ENCODE data around the gene RAET1L. TPM values are rescaled to one million over a fixed set of nuclear protein-coding genes. Genes with fewer than 3 reads are reported as not detected.
"Not testable (repeated sequence)": the region's sequence is repeated elsewhere in the genome, so short reads cannot be mapped to it uniquely, and the experiment has no call there.

The RAET1L gene
- total and polyA plus RNA-seq, 10 of the 15 experiments (the other 5 are each of a cell fraction or from before 2014, with no cell fraction given) = not detected

- DNase-seq (ENCODE audit: low read depth, low spot score); FAIRE-seq; H3K36me3 ChIP-seq (ENCODE audit: control insufficient read depth in 2 of 2, insufficient read depth in 2 of 2, low read length in 1 of 2); H4K20me1 ChIP-seq (ENCODE audit: control insufficient read depth, insufficient read depth); RAD21 ChIA-PET (ENCODE audit: unreplicated experiment); H3K9me3 ChIP-seq (replicated peaks; ENCODE audit: control insufficient read depth, insufficient read depth, low read length); H3K4me2 ChIP-seq (ENCODE audit: control insufficient read depth, insufficient read depth); H3K9ac ChIP-seq (ENCODE audit: control insufficient read depth, insufficient read depth, low read length); H3K27me3 ChIP-seq (replicated peaks in 1 of 2; ENCODE audit: control insufficient read depth in 2 of 2, insufficient read depth in 2 of 2, low read length in 1 of 2); POLR2A ChIA-PET; in situ Hi-C loops (cut with MboI); H3K79me2 ChIP-seq (ENCODE audit: control insufficient read depth, insufficient read depth, low read length); H2AFZ ChIP-seq (ENCODE audit: control insufficient read depth, low read depth, low read length); H3K4me1 ChIP-seq (ENCODE audit: control insufficient read depth, insufficient read depth, low read length); H3K4me3 ChIP-seq; BruUV-seq (replicated peaks); intact Hi-C loops (cut with micrococcal nuclease; ENCODE audit: unreplicated experiment); H3K27ac ChIP-seq (ENCODE audit: control insufficient read depth, insufficient read depth): not testable (repeated sequence)
- CTCF ChIA-PET = interaction anchor here (0.9 kb wide), 1 partner anchor 9 kb away, joined by 3 read pairs; the partner anchor contains the start of gene ULBP3
- ATAC-seq = peak; percentile 93
- SMC1A ChIA-PET (ENCODE audit: uncharacterized antibody, unreplicated experiment) = interaction anchor here (0.6 kb wide), 1 partner anchor 22 kb away, joined by 3 read pairs; no protein-coding TSS in a partner anchor
- TF ChIP-seq NR2F1 (conservative IDR thresholded peaks at IDR 0.05) (peak; percentile 52; the same call in 1 of the 2 replicates), BHLHE40 (IDR thresholded peaks at IDR 0.05; ENCODE audit: borderline replicate concordance in 1 of 2, low read depth in 2 of 2, low read length in 1 of 2) (peak; percentile 85 to 87)
- WGBS (ENCODE audit: insufficient coverage, insufficient replicate concordance, low lambda C conversion rate, missing lambda C conversion rate) = 15% methylated on average over 7 of the region's 7 CpGs
These were observed 34.6 kb upstream of the RAET1L start for GRCh38 chr6:150059973-150060372.

GRCh38 chr6:150058986-150059385, 33.7 kb upstream of the RAET1L start:
- no peak for FAIRE-seq
- no peak for TF ChIP-seq RB1 (IDR thresholded peaks at IDR 0.05; ENCODE audit: borderline replicate concordance)
- TF ChIP-seq ZNF687 (IDR thresholded peaks at IDR 0.05) = no peak
- no peak for TF ChIP-seq SMC3 (IDR thresholded peaks at IDR 0.05; ENCODE audit: borderline replicate concordance, low read length)
- TF ChIP-seq KLF5 (IDR thresholded peaks at IDR 0.05; ENCODE audit: partially characterized antibody) = no peak
- no peak for TF ChIP-seq IRF4 (IDR thresholded peaks at IDR 0.05; ENCODE audit: low read depth, low read length)
- no peak for TF ChIP-seq STAT1 (conservative IDR thresholded peaks at IDR 0.05)
- TF ChIP-seq NFYB (IDR thresholded peaks at IDR 0.05; ENCODE audit: insufficient read depth, low read depth, low read length) = no peak
- TF ChIP-seq HCFC1 (IDR thresholded peaks at IDR 0.05; ENCODE audit: low read length) = no peak
- TF ChIP-seq PBX3 (IDR thresholded peaks at IDR 0.05; ENCODE audit: insufficient replicate concordance, low read depth, low read length) = no peak
- TF ChIP-seq SMAD1 (IDR thresholded peaks at IDR 0.05; ENCODE audit: low read depth, partially characterized antibody) = no peak
- no peak for TF ChIP-seq BMI1 (IDR thresholded peaks at IDR 0.05; ENCODE audit: borderline replicate concordance)

More at GRCh38 chr6:150058986-150059385, 33.7 kb upstream of the RAET1L start:
- Histone ChIP-seq H3K79me2 (ENCODE audit: control insufficient read depth, insufficient read depth, low read length) (no peaks in the 10 kb centered on the region), H3K27ac (ENCODE audit: control insufficient read depth, insufficient read depth) (no peak overlapping the region), H4K20me1 (ENCODE audit: control insufficient read depth, insufficient read depth) (no peaks in the 10 kb centered on the region), H3K36me3 (ENCODE audit: control insufficient read depth in 2 of 2, insufficient read depth in 2 of 2, low read length in 1 of 2) (no peaks in the 10 kb centered on the region), H3K27me3 (replicated peaks in 1 of 2; ENCODE audit: control insufficient read depth in 2 of 2, insufficient read depth in 2 of 2, low read length in 1 of 2) (peaks cover 2 to 5% of the 10 kb centered on the region in 2 experiments; a peak in 2 of 4 replicates), H3K4me1 (ENCODE audit: control insufficient read depth, insufficient read depth, low read length) (no peaks in the 10 kb centered on the region), H3K9ac (ENCODE audit: control insufficient read depth, insufficient read depth, low read length) (no peak overlapping the region), H3K4me2 (ENCODE audit: control insufficient read depth, insufficient read depth) (no peak overlapping the region), H2AFZ (ENCODE audit: control insufficient read depth, low read depth, low read length) (no peak overlapping the region), H3K9me3 (replicated peaks; ENCODE audit: control insufficient read depth, insufficient read depth, low read length) (no peaks in the 10 kb centered on the region; the same call in 2 of the 3 replicates), H3K4me3 (no peak overlapping the region)
- ATAC-seq (no peak), DNase-seq (ENCODE audit: low read depth, low spot score) (no peak)
- 44% methylated on average over 6 of the region's 6 CpGs for WGBS (ENCODE audit: insufficient coverage, insufficient replicate concordance, low lambda C conversion rate, missing lambda C conversion rate)
- ChIA-PET POLR2A (no interaction called here), CTCF (no interaction called here), RAD21 (ENCODE audit: unreplicated experiment) (no interaction called here), SMC1A (ENCODE audit: uncharacterized antibody, unreplicated experiment) (no interaction called here)
- BruUV-seq (replicated peaks) = no TSS peak
- intact Hi-C loops (cut with micrococcal nuclease; ENCODE audit: unreplicated experiment) = no loop called here
- in situ Hi-C loops (cut with MboI) = no loop called here
